NCI-H1417 (cell line): ENCODE results near the gene ITPRID1.
"Not testable (repeated sequence)": the region's sequence is repeated elsewhere in the genome, so short reads cannot be mapped to it uniquely, and the experiment has no call there.

Experiments
- DNase-seq, 3 experiments: peaks; one replicate each; lab custom pipeline; 2025; lab: John Stamatoyannopoulos, UW

Gene ITPRID1

GRCh38 chr7:31516680-31517502 lies 3.0 kb downstream of the ITPRID1 start:
- no peak for DNase-seq

DNA sequence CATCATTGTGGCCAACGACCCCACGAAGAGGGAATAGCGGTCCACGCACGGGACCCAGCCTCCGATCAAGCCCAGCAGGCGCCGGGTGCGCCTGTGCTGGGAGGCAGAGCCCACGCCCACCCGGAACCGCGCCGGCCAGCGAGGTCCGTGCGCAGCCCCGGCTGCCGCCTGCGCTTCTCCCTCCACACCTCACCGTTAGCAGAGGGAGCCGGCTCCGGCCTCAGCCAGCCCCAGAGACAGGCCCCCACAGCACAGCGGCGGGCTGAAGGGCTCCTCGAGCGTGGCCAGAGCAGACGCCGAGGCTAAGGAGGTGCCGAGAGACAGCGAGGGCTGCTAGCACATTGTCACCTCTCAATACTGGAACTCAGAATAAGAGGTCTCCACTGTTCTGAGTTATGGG lies 3.6 kb downstream of the ITPRID1 start:
- no peak for DNase-seq

DNA sequence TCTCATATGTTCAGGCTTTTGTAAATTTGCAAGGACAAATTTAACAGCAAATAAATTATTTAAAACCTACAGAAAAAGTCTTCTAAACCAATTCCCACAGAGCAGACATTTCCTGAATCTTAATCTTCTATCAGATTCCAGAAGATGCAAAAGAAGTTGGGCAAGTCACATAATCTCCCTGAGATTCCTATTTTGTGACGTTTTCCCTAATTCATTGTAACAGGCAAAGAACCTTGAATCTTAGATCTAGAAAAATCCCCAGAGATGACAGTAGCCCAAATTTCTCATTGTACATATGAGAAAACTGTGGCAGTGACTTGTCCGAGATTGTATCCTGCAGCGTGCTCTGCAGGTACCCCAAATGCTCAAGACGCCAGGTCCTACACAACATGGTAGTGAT lies 4.9 kb downstream of the ITPRID1 start:
- no peak for DNase-seq

DNA sequence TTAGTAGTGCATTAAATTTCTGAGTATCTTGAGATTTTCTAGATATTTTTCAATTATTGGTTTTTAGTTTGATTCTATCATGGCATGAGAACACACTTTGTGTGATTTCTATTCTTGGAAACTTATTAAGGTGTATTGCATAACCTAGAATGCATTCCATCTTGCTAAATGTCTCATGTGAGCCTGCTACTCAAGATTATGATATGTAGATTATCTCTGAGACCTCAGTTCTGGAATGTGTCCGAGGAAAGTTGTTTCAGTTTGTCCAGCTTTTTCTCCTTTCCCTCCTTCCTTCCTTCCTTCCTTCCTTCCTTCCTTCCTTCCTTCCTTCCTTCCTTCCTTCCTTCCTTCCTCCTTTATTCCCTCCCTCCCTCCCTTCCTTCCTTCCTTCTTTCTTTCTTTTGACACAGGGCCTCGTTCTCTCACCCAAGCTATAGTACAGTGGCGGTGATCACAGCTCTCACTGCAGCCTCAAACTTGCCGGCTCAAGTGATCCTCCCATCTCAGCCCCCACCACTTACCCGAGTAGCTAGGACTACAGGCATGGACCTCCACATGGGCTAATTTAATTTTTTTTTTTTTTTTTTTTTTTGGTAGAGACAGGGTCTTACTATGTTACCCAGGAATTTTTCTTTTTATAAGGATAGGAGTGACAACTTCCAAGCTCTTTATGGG lies 7.6 kb downstream of the ITPRID1 start:
- no peak for DNase-seq

DNA sequence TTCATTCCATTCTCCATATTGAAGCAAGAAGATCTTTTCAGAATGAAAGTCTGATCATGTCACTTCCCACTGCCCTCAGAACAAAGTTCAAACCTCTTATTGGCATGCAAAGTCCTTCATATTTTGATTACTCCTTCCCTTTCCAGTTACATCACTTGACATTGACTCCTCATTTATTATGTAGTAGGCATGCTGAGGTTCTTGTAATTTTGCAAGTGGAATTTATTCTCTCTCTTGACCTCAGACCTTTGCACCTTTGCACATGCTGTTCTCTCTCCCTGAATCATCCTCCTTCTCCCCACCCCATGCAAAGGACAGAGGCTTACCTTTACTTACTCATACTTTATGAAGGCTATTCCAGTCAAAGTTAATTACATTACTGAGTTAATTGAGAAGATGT lies 13.0 kb downstream of the ITPRID1 start:
- no peak for DNase-seq

DNA sequence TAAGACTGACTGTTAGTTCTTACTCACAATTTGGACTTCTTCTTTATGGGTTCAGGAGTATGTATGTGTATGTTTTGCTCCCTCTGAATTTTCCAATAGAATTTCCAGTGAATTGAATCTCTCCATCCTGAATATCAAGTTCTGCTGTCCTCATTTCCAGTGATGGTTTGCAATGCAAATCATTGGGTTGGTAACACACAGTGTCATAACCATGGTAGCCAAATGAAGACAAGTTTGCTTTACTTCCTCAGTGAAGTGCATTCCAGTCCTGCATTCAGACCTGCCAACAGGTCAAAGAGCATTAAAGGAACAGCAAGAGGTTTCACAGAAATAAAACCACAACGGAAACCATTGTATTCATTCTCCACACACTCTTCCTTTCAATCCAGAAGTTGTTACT lies 15.2 kb downstream of the ITPRID1 start:
- DNase-seq = no peak

DNA sequence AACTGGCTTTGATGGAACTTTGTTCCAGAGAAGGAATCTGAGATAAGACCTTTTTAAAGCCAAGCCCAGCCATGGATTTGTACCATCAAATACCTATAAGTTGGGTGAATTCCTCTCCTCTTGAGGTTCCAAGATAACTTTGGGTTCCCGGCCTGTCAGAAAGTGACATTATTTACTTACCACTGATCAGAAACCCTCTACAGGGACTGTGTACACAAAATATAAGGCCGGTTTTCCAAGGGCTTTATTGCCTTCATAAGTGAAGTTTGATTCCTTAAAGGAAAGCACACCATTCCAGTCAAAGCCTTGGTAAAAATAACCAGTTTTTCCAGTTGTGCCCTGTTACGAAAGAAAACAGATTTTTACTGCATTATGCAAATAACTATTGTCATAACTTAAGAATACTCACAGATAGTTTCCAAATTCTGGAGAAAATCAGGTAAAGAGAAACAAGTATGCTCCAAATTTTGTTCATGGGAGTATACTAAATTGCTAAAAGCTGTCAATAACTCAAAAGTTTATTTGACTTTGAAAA lies 26.8 kb downstream of the ITPRID1 start:
- not testable (repeated sequence) for DNase-seq

GRCh38 chr7:31545549-31545948 lies 31.7 kb downstream of the ITPRID1 start:
- no peak for DNase-seq

- no peak for DNase-seq
Observed at GRCh38 chr7:31549611-31550010, 35.7 kb downstream of the ITPRID1 start.

GRCh38 chr7:31550432-31550831 lies 36.5 kb downstream of the ITPRID1 start:
- no peak for DNase-seq

- DNase-seq = peak in 2 of 3 experiments; percentile 87 to 97
Observed at GRCh38 chr7:31553661-31554081, 39.8 kb downstream of the ITPRID1 start.

- DNase-seq = no peak
Observed at GRCh38 chr7:31562002-31562401, 48.1 kb downstream of the ITPRID1 start.

- DNase-seq = no peak
Observed at GRCh38 chr7:31563522-31563921, 49.6 kb downstream of the ITPRID1 start.

- DNase-seq = no peak
Observed at GRCh38 chr7:31563951-31564350, 50.1 kb downstream of the ITPRID1 start.

DNA sequence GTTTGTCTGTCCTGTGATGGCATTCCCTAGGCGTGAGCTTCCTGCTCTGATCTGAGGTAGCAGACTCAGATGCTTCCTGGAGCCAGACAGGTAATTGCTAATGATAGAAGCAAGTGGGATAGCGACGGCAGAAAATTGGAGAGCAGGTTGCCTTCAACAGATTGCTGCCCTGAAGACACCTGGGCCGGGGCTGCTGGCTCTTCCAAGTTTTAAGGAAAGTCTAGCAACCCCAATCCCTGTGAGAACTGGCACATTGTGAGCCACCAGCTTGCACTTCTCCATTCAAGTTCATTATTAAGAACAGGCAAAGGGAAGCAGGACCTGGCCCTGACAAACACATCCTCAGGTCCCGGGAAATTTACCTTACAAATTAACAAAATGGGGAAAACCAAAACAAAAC lies 50.8 kb downstream of the ITPRID1 start:
- DNase-seq = no peak

- no peak for DNase-seq
Observed at GRCh38 chr7:31569528-31569927, 55.6 kb downstream of the ITPRID1 start.

GRCh38 chr7:31583526-31583925 lies 69.6 kb downstream of the ITPRID1 start:
- DNase-seq = no peak

DNA sequence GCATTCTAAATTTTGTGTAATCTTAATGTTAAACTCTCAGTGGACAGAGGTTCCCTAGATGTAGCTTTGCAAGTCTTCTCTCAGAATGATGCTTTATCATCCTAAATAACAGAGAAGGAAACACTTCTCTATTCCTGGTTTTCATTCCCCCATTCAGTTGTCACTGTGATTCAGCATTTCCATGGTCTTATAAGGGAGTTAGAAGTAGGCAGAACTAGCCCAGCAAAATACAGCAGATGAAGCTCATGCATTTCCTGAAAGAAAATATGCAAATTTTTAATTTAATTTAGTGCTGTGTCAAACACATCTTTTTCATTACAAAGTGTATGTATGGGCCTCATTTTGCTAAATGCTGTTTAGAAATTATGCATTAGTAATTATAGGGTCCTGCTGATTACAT lies 70.1 kb downstream of the ITPRID1 start:
- peak in 1 of 3 experiments; percentile 24 for DNase-seq

GRCh38 chr7:31595390-31595789 lies 81.5 kb downstream of the ITPRID1 start:
- DNase-seq = no peak

DNA sequence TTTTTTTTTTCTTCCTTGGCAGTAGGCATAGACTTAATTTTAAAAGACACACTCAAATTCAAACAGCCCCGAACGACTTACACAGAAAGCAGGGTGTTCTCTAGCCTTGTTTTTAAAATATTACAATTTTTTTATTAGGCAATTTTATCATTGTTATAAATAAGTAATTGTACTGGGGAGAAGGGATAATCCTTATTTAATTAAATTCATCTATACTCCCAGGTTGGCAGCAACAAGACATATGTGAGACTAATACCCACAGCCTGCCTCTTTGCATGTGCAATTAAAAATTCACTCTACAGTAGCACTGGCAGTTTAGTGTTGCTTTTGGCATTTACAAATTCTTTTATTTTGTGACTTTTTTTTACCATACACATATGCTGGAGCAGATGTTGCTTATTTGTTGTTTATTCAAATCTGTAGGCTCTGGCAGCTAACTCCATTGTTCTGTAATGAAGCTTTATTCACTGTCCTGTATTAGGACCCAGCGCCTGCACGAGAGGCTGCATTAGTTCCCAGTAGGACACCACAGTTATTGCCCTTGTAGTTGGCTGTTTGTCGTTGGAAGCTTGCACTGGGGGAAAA lies 88.2 kb downstream of the ITPRID1 start:
- no peak for DNase-seq

- peak in 2 of 3 experiments; percentile 39 to 59 for DNase-seq
Observed at GRCh38 chr7:31603046-31603445, 89.2 kb downstream of the ITPRID1 start.

GRCh38 chr7:31613604-31614003 lies 99.7 kb downstream of the ITPRID1 start:
- DNase-seq = no peak

DNA sequence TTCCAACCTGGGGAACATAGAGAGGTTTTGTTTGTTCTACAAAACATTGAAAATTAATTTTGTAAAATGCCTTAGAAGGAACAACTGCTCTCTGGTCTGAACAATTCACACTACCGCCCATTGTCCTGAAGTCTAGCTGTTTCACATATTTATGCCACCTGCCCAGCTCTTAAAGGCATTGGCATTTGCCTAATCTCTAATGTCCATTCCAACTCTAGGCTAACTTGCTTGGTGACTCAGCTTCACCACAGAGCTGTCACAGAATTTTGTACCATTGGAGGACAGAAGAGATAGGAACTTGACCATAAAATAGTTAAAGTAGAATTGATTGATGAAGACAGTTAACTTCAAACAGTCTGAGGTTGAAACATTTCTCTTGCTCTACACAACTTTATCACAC lies 119.6 kb downstream of the ITPRID1 start:
- DNase-seq = no peak
